BJ (cell line): Measurements from ENCODE around the gene PHETA2. TPM values are rescaled to one million over a fixed set of nuclear protein-coding genes. Genes with fewer than 3 reads are reported as not detected.
A peak's percentile ranks its signal among the peaks of the same experiment; 100 is the strongest.
"Not testable (repeated sequence)": the region's sequence is repeated elsewhere in the genome, so short reads cannot be mapped to it uniquely, and the experiment has no call there.

ENCODE experiments used
- CTCF ChIA-PET: fragments of 350-600 bp; formaldehyde crosslinking; extraction: SDS; loops from one replicate; lab custom pipeline; 2021; ENCODE audit warnings: antibody characterized with exemption, inconsistent platforms; lab: Yijun Ruan, JAX
- POLR2A ChIA-PET: fragments of 300-600 bp; sonication (Branson Sonifier 250); formaldehyde crosslinking; extraction: SDS; loops from one replicate; lab custom pipeline; 2021; ENCODE audit warnings: antibody characterized with exemption; lab: Charles Lee
- DNase-seq: peaks from one replicate; pipeline ENCODE4 v3.0.0-alpha.2; 2011; ENCODE audit warnings: low read depth
- H3K27me3 ChIP-seq: 2 replicates; pipeline ENCODE4 v1.6.0; 2011; ENCODE audit warnings: low read length; ENCODE audit not compliant: control insufficient read depth, insufficient read depth
- H3K36me3 ChIP-seq: 2 replicates; pipeline ENCODE4 v1.5.1; 2011; ENCODE audit warnings: low read length; ENCODE audit not compliant: control insufficient read depth, insufficient read depth
- H3K4me3 ChIP-seq: 2 replicates; pipeline ENCODE4 v1.5.1; 2011; ENCODE audit warnings: low read depth, mild to moderate bottlenecking, control low read depth, low read length
- polyA plus RNA-seq: library from polyadenylated mRNA; depleted of rRNA; stranded (reverse); fragments of >200 nt; gene quantifications from 2 replicates; pipeline ENCODE4 v1.2.3, GENCODE V29; 2011
- TF ChIP-seq, protein P1 (sequence below): IDR thresholded peaks from 2 replicates; pipeline ENCODE4 v1.5.1; 2011; ENCODE audit warnings: low read depth, mild to moderate bottlenecking, control low read depth, inconsistent platforms, low read length, moderate library complexity; ENCODE audit not compliant: insufficient read depth

The PHETA2 gene
- polyA plus RNA-seq, 1 experiment, result 27.4 TPM

- Histone ChIP-seq H3K36me3 (peaks cover 4% of the 10 kb centered on the region), H3K27me3 (no peaks in the 10 kb centered on the region), H3K4me3 (peak within 1 kb of the TSS; percentile 59)
- TF ChIP-seq, protein P1, sequence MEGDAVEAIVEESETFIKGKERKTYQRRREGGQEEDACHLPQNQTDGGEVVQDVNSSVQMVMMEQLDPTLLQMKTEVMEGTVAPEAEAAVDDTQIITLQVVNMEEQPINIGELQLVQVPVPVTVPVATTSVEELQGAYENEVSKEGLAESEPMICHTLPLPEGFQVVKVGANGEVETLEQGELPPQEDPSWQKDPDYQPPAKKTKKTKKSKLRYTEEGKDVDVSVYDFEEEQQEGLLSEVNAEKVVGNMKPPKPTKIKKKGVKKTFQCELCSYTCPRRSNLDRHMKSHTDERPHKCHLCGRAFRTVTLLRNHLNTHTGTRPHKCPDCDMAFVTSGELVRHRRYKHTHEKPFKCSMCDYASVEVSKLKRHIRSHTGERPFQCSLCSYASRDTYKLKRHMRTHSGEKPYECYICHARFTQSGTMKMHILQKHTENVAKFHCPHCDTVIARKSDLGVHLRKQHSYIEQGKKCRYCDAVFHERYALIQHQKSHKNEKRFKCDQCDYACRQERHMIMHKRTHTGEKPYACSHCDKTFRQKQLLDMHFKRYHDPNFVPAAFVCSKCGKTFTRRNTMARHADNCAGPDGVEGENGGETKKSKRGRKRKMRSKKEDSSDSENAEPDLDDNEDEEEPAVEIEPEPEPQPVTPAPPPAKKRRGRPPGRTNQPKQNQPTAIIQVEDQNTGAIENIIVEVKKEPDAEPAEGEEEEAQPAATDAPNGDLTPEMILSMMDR, result peak; percentile 92
- ChIA-PET POLR2A (interaction anchor here (0.9 kb wide), 1 partner anchor 11 kb away, joined by 5 read pairs; no protein-coding TSS in a partner anchor), CTCF (interaction anchor here (0.8 to 5.1 kb wide), 27 partner anchors 9 to 394 kb away, joined by 3 to 46 read pairs (median 4); partner anchors contain the start of genes NFAM1 and SMDT1)
- peak; percentile 97 for DNase-seq
These were observed 16.8 kb downstream of the PHETA2 start, which contains the start of gene NDUFA6 for GRCh38 chr22:42090596-42091454. TSS of gene NDUFA6 (minus strand) at chr22:42090772. CDS start at chr22:42090744, 28 bp downstream.

DNA sequence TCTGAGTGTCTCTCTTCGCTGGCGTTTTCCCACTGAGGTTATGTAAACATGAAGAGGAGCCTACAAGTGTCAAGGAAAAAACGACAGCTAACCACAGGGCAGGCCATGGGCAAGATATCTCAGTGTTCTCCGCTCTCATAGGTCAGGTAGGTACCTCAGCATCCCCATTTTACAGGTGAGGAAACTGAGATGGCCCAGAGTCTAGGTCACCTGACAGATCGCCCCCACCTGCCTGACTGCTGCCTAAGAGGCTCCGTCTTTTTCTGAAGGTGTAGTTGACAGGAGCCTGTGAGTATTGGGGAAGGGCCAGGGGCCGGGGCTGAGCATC, 17.4 kb downstream of the PHETA2 start:
- Histone ChIP-seq H3K4me3 (peak overlapping the region; percentile 50), H3K36me3 (no peaks in the 10 kb centered on the region; the same call in 1 of the 2 replicates), H3K27me3 (no peaks in the 10 kb centered on the region)
- ChIA-PET CTCF (interaction anchor here (0.9 to 5.1 kb wide), 20 partner anchors 9 to 382 kb away, joined by 3 to 46 read pairs (median 5); partner anchors contain the start of genes NFAM1 and SMDT1), POLR2A (no interaction called here)
- DNase-seq, result no peak
- TF ChIP-seq, protein P1, result no peak

- no peak for DNase-seq
- POLR2A ChIA-PET, result no interaction called here
- H3K4me3 ChIP-seq, result no peak overlapping the region
- TF ChIP-seq, protein P1, result no peak
- CTCF ChIA-PET, result interaction anchor here (0.6 to 4.1 kb wide), 3 partner anchors 10 to 219 kb away, joined by 3 to 21 read pairs (median 5); partner anchors contain the start of gene NDUFA6
- H3K36me3 ChIP-seq, result no peaks in the 10 kb centered on the region
- no peaks in the 10 kb centered on the region for H3K27me3 ChIP-seq
These were observed 27.2 kb downstream of the PHETA2 start for GRCh38 chr22:42101199-42101598.

DNA sequence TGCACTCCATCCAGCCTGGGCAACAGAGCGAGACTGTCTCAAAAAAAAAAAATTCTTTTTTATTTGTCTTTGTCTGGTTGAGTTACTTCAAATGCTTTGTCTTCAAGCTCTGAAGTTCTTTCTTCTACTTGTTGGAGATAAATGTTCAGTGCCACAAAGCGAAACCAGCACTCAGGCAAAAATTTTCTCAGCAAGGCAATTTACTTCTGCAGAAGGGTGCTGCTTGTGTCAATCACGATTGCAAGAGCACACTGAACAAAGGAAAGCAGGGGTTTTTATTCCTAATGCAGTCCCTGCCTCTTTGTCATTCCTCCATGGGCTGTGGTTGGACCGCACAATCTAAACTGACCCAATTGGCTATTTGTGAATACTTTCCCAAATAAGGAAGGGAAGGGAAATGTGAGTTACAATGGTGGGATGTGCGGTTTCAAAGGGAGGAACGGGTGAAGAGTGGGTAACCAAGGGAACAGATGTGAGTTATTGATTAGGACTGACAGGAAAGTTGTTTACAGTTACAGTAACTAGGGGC, 30.3 kb downstream of the PHETA2 start:
- H3K4me3 ChIP-seq, DNase-seq, H3K36me3 ChIP-seq, H3K27me3 ChIP-seq, POLR2A ChIA-PET: not testable (repeated sequence)
- CTCF ChIA-PET, result interaction anchor here (1.6 kb wide), 1 partner anchor 14 kb away, joined by 5 read pairs; the partner anchor contains the start of gene NDUFA6

DNA sequence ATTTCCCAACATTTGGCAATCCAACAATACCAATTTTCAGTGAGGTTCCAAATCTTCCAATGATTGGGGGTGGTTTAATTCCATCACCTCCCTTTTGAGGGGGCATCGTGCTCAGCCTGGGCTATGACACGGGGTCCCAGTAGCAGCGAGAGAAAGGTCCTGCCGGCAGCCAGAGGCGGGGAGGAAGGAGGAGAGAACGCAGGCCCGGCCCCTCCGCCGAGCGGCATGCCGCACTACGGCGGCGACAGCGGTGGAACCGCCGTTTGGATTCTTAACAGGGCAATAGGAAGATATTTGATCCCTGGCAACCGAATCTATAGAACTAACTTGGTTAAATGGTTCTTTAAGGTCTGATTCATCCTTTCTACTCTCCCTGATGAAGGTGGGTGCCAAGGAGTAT, 34.8 kb downstream of the PHETA2 start:
- TF ChIP-seq, protein P1, result no peak
- ChIA-PET CTCF (interaction anchor here (0.9 kb wide), 1 partner anchor 10 kb away, joined by 3 read pairs; no protein-coding TSS in a partner anchor), POLR2A (no interaction called here)
- Histone ChIP-seq H3K4me3 (no peak overlapping the region), H3K36me3 (no peaks in the 10 kb centered on the region), H3K27me3 (no peaks in the 10 kb centered on the region)
- no peak for DNase-seq
